ACHN (cell line): ENCODE results near the gene EFCC1.

Experiments
- DNase-seq: peaks from one replicate; pipeline ENCODE4 v3.0.0-alpha.2; 2015
- in situ Hi-C: cut with HindIII; loops from 2 replicates; pipeline ENCODE4 v1.10.0; 2017; ENCODE audit warnings: low sequenced_read_pairs, low pct_ligation_motif_present, low pct_unique_long_range_greater_than_20kb

The EFCC1 gene

GRCh38 chr3:129001101-129001805 lies at the start of gene EFCC1:
Gene EFCC1 (plus strand): TSS chr3:129001304. CDS start chr3:129001629, 325 bp downstream.
- in situ Hi-C loops, result no loop called here
- peak; percentile 7 for DNase-seq

GRCh38 chr3:128956440-128956839 lies 44.7 kb upstream of the EFCC1 start:
- in situ Hi-C loops, result no loop called here
- DNase-seq, result no peak

- in situ Hi-C loops, result no loop called here
Measured at GRCh38 chr3:128965280-128965679, 35.8 kb upstream of the EFCC1 start.

GRCh38 chr3:128965818-128966217 lies 35.3 kb upstream of the EFCC1 start:
- DNase-seq, result no peak
- in situ Hi-C loops, result no loop called here

More at GRCh38 chr3:128965280-128965679, 35.8 kb upstream of the EFCC1 start:
- no peak for DNase-seq

- in situ Hi-C loops, result no loop called here
- no peak for DNase-seq
Measured at GRCh38 chr3:128967748-128968355, 33.3 kb upstream of the EFCC1 start.

GRCh38 chr3:128969993-128970739 lies 30.9 kb upstream of the EFCC1 start:
- peak; percentile 36 for DNase-seq
- in situ Hi-C loops, result no loop called here

- in situ Hi-C loops, result no loop called here
- DNase-seq, result no peak
Measured at GRCh38 chr3:128970740-128971047, 30.4 kb upstream of the EFCC1 start.

- in situ Hi-C loops, result no loop called here
- no peak for DNase-seq
Measured at GRCh38 chr3:128971421-128972100, 29.5 kb upstream of the EFCC1 start.

GRCh38 chr3:128973988-128974564 lies 27.0 kb upstream of the EFCC1 start:
- in situ Hi-C loops, result no loop called here
- DNase-seq, result no peak

GRCh38 chr3:128975276-128975675 lies 25.8 kb upstream of the EFCC1 start:
- in situ Hi-C loops, result no loop called here

GRCh38 chr3:128983293-128984069 lies 17.6 kb upstream of the EFCC1 start:
- no peak for DNase-seq
- in situ Hi-C loops, result no loop called here

More at GRCh38 chr3:128975276-128975675, 25.8 kb upstream of the EFCC1 start:
- DNase-seq, result no peak

- in situ Hi-C loops, result no loop called here
- no peak for DNase-seq
Measured at GRCh38 chr3:128984596-128984995, 16.5 kb upstream of the EFCC1 start.

GRCh38 chr3:128987302-128988100 lies 13.6 kb upstream of the EFCC1 start:
- in situ Hi-C loops, result no loop called here
- no peak for DNase-seq

- in situ Hi-C loops, result no loop called here
- no peak for DNase-seq
Measured at GRCh38 chr3:128988286-128988685, 12.8 kb upstream of the EFCC1 start.

GRCh38 chr3:128991355-128991895 lies 9.7 kb upstream of the EFCC1 start:
- no peak for DNase-seq
- in situ Hi-C loops, result no loop called here

- no peak for DNase-seq
- in situ Hi-C loops, result no loop called here
Measured at GRCh38 chr3:128992926-128993460, 8.1 kb upstream of the EFCC1 start.
